Stimulated activated CD4-positive, alpha-beta T cell treated with anti-CD3 and anti-CD28 coated beads, Interleukin-4, amount 100 ng/mL, for 4 hours (primary cell): Measurements from ENCODE around the gene PWP2.

Experiments
- DNase-seq, 2 experiments: peaks; one replicate each; pipeline ENCODE4 v3.0.0-alpha.2; 2020

Gene PWP2

DNA sequence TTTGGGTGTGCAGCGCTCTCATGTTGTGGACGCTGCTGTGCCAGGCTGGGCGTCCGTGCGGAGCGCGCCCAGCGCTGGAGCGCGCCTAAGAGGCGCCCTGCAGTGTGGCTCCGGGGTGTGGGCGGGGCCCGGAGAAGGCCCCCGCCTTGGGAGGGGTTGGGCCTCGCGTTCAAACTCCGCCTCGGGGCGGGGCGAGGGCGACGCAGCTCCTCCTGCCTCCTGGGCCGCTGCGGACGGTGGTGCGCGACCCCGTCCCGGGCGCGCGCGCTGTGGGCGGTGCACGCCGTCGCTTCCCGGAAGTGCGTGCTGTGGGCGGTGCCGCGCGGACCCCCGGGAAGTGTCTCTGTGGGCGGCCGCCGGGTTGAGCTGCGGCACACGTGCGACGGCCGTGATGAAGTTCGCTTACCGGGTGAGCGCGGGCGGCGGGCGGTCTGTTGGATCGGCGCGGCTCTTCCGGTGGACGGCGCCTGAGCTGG lies at the start of gene PWP2:
PWP2 (plus strand) TSS at position 374 of the 476 bp plus-strand sequence; CDS start at position 392, 18 bp downstream.
- peak; percentile 43 to 56 for DNase-seq

DNA sequence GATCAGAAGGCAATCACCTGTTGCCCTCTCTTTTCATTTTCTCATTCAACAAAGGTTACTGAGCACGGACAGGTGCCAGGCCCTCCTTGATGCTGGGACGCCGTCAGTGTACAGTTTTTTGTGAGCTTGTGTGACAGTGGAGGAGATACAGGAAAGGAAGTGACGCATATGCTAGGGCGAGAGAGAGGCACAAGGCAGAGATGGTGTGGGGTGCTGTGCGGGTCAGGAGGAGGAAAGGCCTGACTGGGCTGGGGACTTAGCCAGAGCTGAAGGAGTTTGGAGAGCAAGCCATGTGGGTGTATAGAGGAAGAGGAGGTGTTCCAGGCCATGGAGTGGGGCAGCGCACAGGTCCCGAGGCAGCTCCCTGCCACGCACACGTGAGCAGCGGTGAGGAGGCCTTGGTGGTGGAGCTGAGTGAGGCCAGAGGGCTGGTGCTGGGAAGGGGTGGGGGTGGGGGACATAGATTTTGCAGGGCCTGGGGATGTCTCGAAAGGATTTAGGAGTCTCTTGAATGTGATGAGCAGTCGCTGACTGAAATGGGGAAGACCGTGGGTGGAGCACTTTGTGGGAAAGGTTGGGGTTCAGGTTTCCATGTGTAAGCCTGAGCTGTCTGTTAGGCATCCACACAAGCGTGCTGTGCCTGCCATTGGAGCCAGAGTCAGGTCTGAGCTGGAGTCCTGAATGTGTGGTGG lies 49.1 kb upstream of the PWP2 start:
- DNase-seq: no peak

DNA sequence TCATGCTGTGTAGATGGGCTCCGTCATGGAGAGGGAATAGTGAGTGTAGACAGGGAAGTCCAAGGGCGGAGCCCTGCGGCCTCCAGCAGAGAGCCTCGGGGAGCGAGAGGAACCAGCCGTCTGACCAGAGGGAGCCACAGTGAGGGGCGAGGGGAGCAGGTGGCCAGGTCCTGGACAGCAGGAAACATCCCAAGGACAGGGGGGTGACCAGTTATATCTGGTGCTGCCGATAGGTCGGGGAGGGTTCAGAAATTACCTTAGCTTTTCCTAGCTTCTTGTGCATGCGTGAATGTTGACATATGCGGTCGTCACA lies 48.6 kb upstream of the PWP2 start:
- no peak for DNase-seq

DNA sequence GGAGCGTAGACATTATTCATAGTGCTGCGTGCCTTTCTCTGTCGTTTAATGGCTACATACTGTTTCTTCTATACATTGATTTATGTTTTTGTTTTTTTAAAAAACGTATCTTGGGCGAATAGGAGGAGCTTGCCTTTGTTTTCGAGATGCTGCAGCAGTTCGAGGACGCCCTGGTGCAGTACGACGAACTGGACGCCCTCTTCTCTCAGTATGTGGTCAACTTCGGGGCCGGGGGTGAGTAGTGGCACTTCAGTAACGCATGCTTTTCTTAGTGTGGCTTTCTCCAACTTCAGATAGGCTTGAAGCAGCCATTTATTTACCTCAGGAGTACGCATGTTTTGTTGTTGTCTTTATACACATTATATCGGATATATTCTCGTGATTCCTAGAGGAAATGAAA lies 48.2 kb upstream of the PWP2 start:
- no peak for DNase-seq

DNA sequence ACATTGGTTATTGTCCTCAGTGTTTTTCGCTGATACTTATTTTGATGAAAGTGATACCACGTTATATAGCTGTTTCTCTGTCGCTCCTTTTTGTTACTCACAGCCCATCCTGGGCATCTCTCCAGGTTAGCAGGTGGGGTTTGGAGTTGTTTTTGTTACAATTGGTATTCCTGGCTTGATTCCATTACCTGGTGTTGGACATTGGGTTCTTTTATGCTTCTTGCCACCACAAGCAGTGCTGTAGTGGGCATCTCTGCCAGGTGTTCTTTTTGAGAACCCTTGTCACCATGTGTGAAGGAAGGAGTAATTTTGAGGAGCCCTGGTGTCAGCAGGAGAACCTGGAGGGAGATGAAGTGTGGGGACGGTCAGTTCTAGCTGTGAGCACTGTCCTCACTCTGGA lies 47.5 kb upstream of the PWP2 start:
- DNase-seq: no peak

DNA sequence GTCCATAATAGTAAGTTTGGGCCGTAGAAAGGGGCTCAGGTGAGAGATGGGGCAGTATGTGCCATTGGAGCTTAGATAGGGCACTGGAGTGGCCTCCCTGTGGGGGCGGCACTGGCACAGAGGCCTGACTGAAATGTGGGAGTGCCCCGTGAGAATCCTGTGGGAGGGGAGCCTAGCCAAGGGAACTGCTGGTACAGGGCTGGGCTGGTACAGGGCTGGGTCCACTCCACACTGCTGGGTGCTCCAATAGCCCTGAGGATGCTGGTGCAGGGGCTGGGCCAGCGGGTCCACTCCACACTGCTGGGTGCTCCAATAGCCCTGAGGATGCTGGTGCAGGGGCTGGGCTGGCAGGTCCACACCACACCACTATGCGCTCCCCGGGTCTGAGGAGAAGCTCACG lies 44.8 kb upstream of the PWP2 start:
- no peak for DNase-seq

DNA sequence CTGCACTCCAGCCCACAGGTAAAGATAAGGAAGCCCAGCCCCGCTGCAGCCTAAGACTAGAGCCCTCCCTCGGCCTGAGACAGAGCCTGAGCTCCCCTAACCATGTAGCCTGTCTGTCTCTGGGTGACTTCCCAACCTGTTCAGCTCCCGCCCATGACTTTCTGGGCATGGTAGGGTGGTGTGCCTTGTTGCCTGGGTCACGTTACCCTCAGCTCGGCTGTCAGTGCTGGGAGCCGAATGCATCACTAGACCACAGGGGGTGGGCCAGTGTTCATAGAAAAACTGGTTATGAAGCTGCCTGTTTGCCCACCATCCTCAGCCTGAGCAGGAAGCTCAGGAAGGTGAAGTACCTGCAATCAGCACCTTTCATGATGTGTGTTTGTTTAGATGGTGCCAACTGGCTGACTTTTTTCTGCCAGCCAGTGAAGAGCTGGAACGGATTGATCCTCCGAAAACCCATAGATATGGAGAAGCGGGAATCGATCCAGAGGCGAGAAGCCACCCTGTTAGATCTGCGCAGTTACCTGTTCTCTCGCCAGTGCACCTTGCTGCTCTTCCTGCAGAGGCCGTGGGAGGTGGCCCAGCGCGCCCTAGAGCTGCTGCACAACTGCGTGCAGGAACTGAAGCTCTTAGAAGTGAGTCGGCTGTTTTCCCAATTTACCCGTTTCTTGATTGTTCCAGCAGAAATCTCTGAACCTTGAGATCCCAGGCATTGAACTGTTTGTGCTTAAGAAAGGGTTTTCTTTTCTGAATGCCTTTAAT lies 43.9 kb upstream of the PWP2 start:
- DNase-seq: no peak

DNA sequence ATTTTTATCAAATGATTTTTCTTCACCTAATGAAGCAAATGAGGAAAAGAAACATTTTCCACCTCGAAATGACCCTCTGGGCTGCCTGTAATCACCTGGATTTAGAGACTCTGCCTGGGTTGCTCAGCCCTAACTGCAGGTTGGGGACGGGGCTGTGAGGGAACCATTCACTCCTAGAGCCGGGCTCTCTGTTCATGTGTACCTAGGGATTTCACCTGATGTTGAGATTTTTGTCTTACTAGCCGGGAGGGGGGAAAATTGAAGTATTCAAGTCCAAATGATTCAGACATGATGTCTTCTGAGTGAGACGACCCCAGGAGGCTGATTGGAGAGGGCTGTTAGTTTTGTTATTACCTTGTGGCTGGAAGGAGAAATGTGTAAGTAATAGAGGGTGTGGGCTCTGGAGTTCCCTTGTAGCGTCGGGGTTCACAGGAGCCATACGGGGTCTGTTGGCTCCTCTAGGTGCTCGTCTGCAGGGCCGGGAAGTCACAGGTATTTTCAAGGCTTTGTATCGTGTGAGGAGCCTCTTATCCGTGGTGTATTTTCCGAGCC lies 42.3 kb upstream of the PWP2 start:
- no peak for DNase-seq

DNA sequence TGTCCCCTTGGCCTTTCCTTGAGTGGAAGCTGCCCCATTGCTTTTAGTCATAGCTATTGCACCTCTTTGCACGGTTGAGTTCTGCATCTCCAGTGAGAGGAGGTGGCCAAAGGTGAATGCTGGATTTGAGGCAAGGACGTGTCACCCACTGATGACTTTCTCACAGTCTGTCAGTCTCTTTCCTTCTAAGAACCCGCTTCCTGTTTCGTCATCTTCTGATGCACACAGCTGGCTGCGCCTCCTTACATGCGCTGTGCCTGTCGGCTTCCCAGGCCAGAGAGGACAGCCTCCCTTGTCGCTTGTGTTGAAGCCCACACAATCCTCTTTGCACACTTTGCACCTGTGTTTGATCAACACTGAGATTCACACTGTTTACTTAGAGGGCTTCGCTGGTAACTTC lies 41.8 kb upstream of the PWP2 start:
- DNase-seq: peak; percentile 47 to 84

DNA sequence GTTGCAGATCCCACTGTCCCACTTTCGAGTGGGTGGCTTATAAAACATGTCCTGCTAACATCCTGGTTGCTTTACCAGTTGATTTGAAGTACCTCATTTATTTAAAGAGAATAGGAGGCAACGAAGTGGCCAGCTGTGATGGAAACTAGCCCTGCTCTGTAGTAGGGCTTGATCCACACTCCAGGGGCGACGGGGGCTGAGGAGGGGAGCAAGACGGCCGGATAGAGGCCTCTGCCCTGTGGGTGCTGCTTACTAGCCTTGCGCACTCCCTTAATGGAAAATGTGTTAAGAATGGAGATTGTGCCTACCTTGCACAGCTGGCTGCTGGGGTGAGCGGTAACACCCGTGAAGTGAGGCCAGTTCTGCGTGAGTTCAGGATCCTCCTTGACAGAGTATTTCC lies 41.1 kb upstream of the PWP2 start:
- DNase-seq: no peak

DNA sequence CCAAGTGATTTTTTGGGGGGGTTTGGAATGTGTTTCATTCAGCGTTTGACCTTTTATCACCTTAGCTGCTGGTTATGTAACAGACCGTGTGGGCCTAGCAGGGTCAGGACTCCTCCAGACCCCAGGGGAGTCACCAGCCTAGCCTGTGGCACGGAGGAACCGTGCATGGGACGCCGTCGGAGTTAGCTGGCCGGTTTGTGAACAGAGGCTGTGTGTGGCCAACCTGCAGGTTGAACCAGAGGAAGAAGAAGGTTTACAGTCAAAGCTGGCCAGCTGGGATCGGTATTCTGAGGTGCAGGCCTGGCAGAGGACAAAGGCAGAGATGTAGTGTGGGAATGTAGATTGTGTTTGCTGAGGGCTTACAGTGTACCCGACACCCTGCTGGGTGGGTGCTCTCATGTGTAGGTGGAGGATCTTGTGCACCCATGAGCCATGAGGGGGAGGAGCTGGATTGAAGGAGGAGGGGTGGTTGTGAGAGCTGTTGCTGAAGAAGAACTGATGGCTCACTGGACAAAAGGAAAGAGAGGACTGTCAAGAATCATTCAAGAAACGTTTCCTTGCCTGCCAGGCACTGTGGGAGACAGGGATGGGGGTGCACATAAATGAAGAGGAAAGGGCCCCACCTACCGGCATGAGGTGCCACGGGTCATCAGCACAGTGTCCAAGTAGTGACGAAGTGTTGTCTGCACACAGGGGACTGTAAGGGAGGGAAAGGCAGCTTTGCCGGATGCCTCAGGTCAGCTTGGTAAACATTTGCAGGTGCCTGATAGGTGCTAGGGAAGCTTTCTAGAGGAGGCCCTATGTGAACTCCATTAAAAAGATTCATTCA lies 40.0 kb upstream of the PWP2 start:
- no peak for DNase-seq

DNA sequence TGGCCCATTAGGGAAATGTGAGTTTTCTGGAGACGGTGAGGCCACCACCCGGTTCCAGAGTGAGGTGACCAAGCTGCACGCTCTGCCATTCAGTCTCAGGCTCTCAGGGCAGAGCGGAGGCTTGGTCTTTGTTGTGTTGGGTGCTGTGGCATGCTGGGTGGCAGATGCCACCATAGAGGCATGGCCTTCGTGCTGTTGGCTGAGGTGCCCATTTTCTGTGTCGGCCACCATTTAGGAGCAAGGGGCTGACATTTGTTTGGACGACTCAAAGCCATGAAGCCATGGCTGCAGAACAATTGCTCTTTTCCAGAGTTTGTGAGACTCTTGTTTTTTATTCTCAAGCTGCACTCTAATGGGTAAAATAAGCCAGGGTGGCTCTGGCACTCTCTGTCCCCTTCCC lies 36.8 kb upstream of the PWP2 start:
- no peak for DNase-seq

DNA sequence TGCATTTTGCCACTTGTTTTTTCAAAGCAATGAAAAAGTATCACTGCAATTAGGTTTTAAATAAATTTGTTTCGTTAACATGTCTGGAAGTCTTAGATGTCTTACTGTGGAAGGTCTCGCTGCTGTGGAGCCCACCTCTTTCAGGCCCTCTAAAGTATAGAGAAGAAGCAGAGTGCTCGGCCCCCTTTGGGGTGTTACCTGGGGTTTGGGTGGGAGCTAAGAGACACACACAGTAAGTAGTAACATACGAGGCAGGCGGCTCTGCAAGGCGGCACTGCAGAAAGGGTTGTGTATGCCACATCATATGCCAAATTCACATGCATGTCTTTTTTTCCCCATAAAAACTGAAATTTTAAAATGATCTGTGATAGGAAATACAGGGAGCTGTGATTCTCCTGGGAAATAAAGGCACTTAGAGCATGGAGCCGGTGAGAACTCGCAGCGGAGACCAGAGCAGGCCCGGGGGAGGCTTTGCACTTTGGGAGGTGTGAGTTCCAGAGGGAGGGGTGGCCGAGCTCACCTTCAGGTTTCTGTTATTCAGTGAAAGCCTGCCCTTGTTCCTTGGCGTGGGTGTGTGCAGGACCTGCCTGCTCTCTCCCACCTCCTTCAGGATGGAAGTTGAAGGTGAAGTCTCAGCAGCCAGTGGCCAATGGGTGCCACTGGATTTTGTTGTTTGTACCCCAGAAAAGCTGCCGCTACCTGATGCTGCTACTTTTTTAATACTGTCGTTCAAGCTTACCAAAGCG lies 35.7 kb upstream of the PWP2 start:
- no peak for DNase-seq

DNA sequence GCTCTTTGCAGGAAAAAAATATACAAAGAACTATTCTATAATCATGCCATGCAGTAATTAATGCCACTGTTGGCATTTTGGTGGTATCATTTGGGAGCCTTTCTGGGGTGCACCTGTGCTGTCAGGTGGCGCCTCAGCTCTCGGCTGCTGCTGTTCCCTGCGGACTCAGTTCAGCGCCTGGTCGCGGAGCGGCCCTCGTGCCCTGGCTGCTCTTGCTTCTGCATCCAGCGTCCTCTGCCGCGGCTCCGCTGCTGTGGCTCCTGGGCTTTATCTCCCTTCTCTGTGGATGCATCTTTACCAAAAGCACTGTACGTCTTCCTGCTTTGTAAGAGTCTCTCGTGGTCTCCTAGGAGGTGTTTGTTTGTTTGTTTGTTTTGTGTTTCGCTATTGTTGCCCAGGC lies 35.1 kb upstream of the PWP2 start:
- no peak for DNase-seq

DNA sequence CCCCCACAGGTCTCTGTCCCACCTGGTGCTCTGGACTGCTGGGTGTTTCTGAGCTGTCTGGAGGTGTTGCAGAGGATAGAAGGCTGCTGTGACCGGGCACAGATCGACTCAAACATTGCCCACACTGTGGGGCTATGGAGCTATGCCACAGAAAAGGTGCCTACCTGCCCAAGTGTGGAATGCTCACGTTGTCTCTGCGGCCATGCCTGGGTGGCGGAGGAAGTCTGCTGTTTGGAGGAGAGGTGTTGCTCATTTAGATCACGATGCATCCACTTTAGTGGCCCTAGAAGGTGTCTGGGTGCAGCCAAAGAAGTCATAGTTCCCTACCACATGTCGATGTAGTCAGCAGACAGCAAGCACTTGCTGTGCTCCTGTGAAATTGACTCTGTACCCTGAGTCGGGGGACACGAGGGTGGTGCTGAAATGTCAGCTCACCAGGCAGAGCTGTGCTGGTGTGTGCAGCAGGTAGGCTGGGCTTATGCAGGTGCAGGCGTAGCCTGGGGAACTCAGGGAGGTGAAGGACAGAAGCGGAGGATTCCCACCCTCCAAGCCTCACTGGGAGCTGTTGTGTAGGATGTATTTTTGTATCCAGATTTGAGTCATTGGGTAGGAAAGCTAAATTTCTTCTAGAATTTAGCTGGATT lies 32.8 kb upstream of the PWP2 start:
- DNase-seq: no peak

DNA sequence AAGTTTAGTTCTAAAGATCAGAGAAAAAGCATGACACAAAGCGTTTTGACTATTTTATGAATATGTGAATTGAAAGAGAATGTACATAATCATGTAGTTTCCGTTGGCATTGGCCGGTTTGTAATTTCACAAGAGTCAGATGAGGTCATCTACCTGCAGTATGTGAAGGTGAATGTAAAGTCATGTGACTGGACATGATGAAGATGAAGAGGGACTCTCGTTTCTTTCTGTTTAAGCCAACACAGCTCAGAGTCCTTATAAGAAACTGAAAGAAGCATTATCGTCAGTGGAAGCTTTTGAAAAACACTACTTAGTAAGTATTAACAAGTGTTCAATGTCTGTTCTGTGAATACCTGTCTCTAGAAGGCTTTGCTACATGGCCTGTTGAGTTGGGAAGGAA lies 30.9 kb upstream of the PWP2 start:
- DNase-seq: no peak

DNA sequence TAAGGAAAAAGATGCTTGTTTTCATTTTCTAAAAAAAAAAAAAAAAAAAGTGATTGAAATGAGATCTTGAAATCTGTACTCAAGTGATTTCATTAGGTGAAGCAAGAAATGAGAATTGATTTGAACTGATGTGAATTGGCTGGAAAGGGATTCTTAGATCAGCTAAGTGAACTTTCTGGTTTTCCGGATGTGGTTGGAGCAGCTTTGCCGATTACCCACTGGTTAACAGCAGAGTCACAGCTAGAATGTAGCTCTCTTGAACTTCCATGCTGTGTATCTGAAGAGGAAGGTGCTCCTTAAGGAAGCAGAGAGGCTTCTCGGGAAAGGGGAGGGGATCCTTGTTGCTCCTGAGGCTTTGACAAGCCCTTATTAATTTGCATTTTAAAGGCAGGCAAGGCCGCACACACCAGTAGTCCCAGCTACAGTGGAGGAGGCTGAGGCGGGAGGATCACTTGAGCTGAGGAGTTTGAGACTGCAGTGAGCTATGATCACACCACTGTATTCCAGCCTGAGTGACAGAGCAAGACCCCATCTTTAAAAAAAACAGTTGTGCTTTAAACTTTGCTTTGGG lies 28.7 kb upstream of the PWP2 start:
- no peak for DNase-seq

DNA sequence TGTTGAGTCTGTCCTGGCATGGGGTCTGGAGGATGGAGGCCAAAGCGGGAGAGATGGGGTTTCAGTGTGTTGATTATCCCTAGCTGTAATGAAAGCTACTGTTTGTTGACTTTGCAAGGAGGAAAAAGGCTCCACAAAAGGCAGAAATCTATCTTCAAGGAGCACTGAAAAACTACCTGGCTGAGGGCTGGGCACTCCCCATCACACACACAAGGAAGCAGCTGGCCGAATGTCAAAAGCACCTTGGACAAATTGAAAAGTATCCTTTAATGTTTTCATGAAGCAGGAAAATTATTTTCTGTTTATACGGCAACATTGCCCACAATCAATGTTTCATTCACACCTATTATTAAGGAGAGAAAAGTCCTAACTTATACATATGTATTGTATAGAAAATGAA lies 27.8 kb upstream of the PWP2 start:
- DNase-seq: no peak

DNA sequence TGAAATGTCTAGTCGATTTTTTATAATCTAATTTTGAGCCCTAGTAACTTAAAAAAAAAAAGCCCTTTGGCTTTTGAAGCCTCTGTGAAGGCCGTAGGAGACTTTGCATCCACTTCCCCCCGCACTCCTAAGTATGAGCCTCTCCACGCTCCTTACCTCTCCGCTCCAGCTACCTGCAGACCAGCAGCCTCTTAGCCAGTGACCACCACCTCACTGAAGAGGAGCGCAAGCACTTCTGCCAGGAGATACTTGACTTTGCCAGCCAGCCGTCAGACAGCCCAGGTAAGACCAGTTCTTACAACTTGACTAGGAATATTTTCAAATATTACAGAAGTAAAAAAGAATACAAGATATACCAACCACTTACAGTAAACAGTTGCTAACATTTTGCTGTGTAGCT lies 27.4 kb upstream of the PWP2 start:
- no peak for DNase-seq

DNA sequence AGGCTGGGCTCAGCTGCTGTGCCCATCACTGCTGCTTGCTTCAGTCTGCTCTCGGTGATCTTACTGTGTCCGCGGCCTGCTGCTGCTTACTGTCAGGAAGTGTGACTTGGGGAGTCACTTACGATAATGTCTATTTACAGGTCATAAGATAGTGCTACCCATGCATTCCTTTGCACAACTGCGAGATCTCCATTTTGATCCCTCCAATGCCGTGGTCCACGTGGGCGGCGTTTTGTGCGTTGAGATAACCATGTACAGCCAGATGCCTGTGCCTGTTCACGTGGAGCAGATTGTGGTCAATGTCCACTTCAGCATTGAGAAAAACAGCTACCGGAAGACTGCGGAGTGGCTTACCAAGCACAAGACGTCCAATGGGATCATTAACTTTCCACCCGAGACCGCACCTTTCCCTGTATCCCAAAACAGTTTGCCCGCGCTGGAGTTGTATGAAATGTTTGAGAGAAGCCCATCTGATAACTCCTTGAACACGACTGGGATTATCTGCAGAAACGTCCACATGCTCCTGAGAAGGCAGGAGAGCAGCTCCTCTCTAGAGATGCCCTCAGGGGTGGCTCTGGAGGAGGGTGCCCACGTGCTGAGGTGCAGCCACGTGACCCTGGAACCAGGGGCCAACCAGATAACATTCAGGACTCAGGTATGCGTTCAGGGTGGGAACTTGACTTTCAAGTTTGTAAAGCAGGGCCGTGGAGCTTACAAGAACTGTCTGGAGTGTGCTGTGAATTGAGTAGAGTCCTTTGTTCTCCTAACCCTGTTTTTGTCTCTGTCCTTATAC lies 24.4 kb upstream of the PWP2 start:
- no peak for DNase-seq
